SH-SY5Y (cell line): Measurements from ENCODE around the gene THSD1.

ENCODE experiments used
- GATA2 ChIP-seq: IDR thresholded peaks from 2 replicates; pipeline ENCODE4 v1.6.1; 2011; ENCODE audit warnings: mild to moderate bottlenecking, low read depth, low read length
- GATA3 ChIP-seq: IDR thresholded peaks from 2 replicates; pipeline ENCODE4 v1.6.1; 2011; ENCODE audit warnings: low read depth, mild to moderate bottlenecking, low read length, moderate library complexity

DNA sequence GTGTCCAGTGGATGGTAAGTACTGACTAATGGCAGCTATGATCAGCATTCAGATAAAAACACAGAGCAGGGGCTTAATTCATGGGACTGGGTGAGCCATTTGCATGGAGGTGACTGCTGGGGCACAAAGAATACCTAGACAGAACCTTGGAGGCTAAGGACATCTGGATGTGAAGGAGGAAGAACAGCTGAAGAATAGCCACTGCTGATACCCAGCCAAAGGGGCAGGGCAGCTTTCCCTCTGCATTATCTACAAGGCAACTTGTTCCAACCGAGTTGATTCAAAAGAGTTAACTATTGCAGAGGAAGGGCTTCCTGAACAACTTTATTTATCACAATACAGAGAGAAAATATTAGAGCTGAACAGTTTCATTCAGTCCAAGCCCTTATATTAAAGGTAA lies 13.1 kb upstream of the THSD1 start:
- no peak for TF ChIP-seq GATA2
- no peak for TF ChIP-seq GATA3
